Activated CD4-positive, alpha-beta T cell treated with anti-CD3 and anti-CD28 coated beads, Interleukin-2, amount 50 U/mL, for 16 hours (primary cell): ENCODE measurements around the gene GRAMD1C.
A peak's percentile ranks its signal among the peaks of the same experiment; 100 is the strongest.

ENCODE experiments used
- DNase-seq: peaks from one replicate; pipeline ENCODE4 v3.0.0-alpha.2; 2020

GRAMD1C gene

GRCh38 chr3:113954091-113954685, 115.6 kb downstream of the GRAMD1C start:
- no peak for DNase-seq

DNA sequence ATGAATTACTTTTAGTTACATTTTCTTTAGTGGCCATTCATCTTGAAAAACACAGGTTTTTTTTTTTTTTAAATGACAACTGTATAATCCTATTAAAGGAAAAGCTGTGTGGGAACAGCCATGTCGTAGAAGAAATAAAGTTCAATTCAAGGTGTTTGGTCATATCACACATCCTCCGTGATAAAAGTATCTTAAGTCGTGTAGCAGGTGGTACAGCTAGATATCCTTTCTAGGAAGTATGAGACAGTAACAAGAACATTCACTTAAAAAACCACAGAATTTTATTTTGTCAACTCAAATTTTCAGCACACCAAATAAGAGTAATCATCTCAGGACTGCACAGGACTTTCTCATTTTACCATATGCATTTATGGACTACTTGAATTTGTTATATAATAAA, 125.3 kb downstream of the GRAMD1C start:
- peak; percentile 3 for DNase-seq

- DNase-seq: no peak
Measured at GRCh38 chr3:113966172-113966571, 127.6 kb downstream of the GRAMD1C start.

GRCh38 chr3:113968986-113969385, 130.4 kb downstream of the GRAMD1C start:
- DNase-seq: no peak

- no peak for DNase-seq
Measured at GRCh38 chr3:113977822-113978221, 139.2 kb downstream of the GRAMD1C start.

GRCh38 chr3:113979916-113980315, 141.3 kb downstream of the GRAMD1C start:
- DNase-seq: no peak

GRCh38 chr3:113981803-113982202, 143.2 kb downstream of the GRAMD1C start:
- no peak for DNase-seq

DNA sequence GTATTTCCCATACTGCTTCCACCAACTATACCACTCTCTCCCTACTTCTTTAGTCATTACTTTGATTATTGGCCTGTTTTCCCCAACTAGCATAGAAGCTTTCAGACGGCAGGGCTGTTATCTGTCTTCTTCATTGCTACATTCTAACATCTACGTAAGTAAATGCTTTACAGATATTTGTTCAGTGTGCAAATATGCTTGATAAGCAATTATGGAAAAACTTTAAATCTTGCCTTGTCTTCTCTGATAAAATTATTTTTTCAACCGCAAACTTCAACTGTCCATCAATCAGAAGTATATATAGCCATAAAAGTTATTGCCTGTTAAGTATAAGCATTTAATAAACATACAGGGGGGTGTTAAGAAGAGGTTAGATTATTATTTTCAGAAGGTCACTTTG, 145.0 kb downstream of the GRAMD1C start:
- DNase-seq: no peak

DNA sequence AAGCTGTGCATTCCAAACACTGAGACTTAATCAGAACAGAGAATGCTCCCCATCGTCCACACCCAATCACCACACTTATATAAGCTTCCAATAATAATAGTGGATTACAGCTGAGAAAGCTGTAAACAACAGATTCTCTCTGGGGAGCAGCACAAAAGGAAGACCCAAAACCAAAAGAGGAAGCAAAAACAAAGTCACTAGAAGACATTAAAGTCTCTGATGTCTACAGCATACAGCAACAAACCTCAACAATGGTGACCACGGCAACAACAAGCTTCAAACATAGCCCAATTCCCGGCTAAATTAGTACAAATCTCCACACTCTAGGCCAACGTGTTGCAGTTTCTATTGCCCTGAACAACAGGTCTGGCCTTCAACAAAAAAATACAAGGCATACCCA, 147.0 kb downstream of the GRAMD1C start:
- DNase-seq: no peak
